GM18858 (cell line): ENCODE measurements around the gene ASCL2.

ENCODE experiments used
- ATAC-seq: cut with Tn5 transposase; IDR thresholded peaks from one replicate; pipeline ENCODE4 v1.9.1; 2021; ENCODE audit not compliant: unreplicated experiment

ASCL2 gene, protein sequence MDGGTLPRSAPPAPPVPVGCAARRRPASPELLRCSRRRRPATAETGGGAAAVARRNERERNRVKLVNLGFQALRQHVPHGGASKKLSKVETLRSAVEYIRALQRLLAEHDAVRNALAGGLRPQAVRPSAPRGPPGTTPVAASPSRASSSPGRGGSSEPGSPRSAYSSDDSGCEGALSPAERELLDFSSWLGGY

DNA sequence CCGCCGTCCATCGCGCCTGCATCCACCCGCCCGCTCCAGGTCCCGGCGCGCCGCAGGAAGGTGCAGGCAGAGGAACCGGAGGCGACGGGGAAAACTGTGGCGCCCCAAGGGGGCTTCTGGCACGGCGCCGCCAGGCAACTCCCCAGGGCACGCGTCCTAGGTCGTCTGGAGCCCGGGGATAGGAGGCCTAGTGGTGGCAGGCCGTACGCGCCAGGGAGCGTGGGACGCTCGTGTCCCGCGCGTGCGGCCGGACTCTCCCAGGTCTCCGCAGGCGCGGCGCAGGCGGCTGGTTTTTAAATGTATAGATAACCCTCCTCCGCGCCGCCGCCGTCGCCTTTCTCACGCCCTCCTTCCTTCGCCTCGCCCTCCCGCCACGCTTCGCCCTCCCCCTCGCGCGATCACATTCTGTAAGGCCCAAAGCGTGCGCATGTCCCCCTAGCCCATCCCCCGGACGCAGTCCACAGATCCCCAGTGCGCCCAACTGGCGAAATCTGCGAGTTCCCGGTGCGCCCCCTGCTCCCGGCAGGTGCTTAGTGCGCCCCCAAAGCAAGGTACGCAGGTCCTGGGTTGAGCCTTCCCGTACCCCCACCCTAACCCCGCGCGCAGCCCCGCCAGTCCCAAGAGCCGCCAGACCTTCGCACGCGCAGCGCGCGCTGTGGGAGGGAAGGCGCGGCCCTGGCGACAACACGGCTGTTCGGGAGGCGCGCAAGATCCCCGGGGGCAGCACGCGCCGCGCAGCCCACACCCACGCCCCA lies at the start of gene ASCL2:
Gene ASCL2 (minus strand): TSS at position 267 of the 755 bp plus-strand sequence. CDS start 256 bp downstream, at position 11.
- no peak for ATAC-seq

DNA sequence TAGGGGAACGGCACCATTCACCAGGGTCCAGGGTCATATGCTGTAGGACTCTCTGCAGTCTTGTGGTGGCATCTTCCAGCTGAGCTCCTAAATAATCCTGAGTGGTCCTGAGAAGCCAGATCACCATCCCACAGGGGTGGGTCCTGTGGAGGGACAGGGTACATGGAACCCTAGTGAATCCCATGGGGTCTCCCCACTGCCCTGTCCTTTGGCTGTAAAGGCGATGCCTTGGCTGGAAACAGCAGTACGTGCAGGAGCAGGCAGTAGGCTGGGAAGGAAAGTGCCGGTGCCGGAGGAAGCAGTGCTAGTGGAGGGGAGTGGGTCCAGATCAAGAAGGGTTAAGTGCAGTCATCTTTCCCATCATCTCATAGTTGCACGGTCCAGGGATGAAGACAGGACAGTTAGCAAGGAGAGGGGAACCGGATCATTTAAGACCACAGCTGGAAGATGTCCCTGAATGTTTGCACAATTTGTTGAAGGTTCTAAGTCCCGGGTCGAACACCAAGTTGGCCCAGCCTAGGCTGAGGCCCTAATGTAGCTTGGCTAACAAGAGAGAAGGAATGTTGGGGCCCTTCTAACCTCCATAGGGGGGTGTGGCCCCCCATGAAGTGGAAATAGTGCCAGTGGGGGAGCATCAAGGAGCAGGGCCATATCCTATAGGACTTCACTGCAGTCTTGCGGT lies 49.5 kb upstream of the ASCL2 start:
- ATAC-seq = no peak

DNA sequence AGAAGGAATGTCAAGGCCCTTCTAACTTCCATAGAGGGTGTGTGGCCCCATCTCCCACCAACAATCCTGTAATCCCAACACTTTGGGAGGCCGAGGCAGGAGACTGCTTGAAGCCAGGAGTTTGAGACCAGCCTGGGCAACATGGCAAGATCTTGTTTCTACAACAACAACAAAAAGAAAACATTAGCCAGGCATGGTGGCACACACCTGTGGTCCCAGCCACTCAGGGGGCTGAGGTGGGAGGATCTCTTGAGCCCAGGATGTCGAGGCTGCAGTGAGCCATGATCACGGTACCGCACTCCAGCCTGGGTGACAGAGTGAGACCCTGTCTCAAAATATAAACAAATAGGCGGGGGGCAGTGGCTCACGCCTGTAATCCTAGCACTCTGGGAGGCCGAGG lies 48.3 kb upstream of the ASCL2 start:
- ATAC-seq = no peak

DNA sequence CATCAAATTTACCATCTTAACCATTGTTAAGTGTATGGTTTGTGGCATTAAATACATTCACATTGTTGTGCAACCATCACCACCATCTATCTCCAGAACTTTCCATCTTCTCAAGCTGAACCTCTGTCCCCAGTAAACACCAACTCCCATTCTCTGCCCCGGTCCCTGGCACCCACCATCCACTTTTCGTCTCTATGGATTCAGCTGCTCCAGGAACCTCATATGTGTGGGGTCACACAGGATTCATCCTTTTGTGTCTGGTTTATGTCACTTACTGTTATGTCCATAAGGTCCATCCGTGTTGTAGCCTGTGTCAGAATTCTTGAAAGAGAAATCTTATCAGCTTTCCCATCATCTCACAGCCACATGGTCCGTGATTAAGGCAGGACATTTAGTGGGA lies 47.7 kb upstream of the ASCL2 start:
- ATAC-seq = no peak

DNA sequence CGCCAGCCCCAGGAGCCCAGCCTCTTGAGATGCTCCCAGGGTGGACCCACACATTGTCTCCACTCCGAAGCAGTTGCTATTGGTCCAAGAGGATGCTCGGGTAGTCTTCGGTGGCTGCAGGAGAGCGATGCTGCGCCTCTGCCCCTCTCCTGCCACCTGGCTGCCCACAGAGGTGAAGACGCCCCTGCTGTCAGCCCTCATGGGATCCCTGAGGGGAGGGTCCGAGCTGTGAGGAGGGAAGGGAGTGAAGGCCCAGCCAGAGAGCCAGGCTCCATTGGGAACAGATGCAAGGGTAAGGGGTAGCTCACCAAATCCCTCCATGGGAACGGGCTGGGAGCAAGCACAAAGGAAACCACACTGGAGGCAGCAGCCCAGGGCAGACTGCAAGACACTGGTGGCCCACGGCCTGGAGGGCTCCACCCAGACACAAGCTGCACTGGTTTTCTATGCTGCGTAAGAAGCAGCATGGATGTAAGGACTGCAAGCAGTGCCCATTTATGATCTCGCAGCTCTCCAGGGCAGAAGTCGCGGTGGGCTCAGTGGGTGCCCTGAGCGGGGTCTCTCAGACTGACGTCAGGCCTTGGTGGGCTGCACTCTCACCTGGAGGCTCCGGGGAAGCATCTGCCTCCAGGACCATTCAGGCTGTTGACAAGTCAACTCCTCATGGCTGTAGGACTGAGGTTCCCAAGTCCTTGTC lies 47.1 kb upstream of the ASCL2 start:
- no peak for ATAC-seq

DNA sequence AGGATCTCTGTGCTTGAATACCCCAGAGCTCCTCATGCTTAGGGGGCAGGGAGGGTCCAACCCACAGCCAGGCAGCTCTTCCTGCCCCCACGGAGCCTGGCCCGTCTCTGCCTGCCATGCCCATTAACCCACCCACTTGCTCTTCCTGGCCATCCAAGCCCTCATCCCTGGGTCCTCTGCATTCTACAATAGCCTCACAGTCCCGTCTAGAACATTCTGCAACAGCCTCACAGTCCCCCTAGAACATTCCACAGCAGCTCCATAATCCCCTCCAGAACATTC lies 46.5 kb upstream of the ASCL2 start:
- no peak for ATAC-seq

DNA sequence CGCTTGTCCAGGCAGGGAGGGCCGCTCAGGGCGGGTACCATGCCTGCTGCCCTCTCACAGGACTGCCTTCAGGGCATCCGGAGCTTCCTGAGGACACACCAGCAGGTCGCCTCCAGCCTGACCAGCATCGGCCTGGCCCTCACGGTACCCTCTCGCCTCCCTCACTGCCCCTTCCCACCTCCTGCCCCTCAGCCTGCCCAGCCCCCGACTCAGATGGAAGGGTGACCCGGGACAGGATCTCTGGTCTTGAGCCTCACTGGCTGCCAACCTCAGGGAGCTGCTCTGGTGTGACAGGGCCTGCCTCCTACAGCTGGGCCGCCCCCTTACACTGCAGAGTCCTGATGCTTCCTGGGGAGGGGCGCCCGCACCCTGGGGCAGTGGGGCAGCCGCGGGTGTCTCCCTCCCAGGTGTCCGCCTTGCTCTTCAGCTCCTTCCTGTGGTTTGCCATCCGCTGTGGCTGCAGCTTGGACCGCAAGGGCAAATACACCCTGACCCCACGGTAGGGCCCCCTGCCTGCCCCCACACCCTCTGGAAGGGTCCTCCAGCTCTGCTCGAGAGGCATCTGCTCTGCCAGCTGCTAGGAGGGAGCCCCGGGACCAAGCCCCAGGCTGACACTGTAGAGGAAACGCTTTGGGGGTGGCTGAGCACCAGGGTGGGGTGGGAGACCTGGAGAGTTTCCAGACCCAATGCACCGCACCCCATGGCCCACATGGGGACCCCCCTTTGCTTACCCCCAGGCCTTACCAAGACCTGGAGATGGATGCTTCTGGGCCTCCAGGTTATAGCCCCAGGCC lies 46.0 kb upstream of the ASCL2 start:
- ATAC-seq = no peak

DNA sequence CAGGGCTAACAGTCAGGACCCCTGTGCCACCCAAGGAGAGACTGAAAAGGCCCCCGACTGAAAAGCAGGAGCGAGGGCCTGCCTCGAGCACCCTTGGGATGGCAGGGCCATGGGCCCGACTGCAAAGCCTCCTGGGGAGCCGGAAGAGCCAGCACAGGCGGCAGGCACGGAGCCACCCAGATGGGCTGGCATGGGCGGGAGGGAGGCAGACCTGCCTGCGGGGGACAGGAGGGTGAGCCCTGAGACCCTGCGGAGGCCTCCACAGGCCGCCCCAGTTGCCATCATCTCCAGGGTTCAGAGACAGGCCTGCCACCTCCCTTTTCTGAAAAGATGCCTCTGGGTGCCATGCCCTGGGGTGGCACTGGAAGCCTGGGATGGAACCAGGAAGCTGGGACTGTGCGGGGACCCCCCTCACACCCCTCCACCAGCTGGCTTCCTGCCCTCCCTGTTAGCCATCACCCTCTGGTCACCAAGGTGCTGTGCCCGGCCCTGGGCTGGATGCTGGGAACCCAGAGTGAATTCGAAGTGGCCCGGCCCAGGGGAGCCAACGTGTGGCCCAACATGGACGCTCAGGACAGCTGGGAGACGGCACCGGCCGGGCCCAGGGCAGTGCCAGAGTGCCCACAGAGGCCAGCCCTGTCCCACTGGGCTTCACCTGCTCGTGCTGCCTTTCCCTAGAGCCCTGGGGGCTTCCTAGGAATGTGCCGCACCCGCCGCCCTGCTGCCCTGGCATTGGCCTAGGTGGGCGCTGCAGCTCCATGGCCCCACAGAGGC lies 45.2 kb upstream of the ASCL2 start:
- ATAC-seq = no peak

DNA sequence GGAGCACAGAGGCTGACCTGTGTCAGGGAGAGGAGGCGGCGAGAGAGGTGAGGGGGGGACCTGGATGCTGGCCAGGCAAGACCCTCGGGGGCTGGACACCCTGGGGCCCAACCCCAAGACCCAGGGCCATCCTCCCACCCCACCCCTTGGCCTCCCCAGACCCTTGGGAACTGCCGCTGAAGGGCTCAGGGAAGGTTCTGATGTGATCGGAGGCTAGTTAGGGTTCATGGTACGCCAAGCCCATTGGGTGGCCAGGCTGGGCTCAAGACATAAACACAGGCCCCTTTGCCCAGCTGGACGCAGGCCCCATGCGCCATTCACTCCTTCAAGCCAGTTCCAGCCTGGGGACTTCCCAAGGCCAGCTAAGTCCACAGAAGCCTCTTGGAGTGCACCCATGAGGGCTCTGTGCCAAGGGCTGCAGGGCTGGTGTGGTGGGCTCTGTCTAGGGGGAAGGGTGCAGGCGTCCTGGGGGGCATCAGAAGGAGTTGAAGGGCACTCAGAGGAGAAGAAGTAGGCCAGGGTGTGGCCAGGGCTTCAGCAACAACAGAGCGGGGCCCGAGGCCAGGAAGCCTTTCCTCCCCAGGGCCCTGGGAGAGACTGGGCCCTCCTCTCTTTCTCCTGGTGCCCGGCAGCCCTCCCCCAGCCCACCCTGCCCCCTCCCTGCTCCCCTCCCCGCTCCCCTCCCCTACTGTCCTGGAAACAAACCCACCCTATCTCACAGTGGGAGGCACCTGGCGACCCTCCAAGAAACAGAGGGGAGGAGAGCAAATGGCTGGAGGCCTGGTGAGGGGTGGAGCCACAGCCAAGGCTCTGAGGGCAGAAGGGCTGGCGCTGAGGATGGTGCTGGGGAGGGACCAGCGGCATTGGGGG lies 44.4 kb upstream of the ASCL2 start:
- no peak for ATAC-seq

DNA sequence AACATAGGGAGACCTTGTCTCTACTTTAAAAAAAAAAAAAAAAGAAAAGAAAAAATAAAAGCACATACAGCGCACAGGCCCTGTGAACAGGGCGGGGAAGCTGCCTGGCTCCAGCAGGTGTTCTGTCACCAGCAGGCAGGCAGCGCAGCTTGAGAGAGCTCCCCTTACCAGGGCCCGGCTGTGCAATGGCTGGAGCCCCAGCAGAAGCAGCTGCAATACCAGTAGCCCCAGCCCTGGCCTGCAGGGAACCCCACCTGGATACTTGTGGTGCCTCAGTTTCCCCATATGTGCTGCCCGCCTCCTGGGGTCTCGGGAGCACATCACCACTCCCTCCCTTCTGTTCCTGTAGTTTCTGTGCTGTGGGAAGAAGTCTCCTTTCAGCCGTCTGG lies 43.7 kb upstream of the ASCL2 start:
- no peak for ATAC-seq

DNA sequence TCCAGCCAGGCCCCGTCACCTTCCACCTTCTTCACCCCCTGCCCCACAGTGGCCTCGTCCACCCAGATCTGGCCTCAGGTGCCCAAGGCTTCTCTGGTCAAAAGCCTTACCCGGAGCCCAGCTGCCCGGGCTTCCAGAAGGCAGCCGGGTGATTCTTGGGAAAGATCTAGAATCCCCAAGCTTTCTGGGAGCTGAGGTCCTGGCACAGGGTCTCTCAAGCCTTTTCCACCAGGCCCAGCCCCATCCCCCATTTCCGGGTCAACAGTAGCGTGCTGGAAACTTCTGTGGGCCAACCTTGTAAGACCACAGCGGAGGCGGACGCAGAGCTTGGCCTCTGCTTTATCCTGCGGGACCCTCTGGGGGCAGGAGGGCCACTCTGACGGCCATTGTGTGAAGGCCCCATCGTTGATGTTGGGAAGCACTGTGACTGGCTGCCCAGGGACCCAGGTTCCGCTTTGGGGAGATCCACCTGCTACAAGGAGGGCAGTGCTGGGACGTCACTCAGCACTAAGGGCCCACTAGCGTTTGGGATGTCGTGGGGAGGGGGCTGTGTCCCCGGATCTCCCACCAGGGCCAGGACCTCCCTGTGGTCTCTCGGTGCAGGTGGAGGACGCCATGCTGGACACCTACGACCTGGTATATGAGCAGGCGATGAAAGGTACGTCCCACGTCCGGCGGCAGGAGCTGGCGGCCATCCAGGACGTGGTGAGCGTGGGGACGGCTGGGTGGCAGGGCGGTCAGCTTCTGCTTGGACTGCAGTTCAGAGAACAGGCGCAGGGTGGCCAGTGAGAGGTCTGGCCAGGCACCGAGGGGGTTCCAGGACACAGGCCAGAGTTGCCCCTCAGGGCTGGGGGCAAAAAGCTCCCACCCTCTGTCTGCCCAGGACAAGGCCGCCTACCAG lies 42.9 kb upstream of the ASCL2 start:
- no peak for ATAC-seq

DNA sequence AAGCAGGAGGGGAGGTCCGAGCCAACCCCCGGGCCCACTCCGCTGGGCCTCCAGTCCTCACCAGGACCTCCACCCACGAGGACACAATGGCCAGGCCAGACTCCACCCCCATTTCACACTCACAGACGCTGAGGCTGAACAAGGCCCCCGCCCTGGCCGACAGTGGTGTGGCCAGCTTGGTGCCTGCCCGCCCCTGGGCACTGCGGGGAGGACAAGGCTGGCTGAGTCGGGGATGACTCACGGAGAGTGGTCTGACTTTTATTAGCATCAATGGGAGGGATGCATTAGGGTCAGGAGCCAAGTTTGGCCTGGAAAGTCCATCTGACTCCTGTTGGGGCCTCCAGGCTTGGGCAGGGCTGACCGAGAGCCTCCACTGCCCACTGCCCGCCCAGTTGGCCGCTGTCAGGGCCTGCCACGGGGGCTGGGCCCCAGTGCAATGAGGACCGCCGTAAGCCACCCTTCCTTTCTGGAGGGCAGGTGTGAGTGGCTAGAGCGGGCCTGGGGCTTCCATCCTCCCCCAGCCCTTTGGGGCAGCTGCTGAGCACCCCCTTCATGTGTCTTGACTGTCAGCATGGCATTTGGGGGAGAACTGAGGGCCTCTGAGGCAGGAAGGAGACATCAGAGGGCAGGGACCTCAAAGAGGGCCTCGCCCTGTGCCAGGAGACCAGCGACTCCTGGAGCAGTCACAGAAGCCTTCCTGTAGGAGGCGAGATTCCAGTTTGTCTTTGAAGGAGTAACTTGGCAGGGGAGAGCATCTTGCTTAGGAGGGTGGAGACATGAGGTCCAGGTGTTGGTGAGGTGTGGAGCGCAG lies 42.0 kb upstream of the ASCL2 start:
- ATAC-seq = no peak

DNA sequence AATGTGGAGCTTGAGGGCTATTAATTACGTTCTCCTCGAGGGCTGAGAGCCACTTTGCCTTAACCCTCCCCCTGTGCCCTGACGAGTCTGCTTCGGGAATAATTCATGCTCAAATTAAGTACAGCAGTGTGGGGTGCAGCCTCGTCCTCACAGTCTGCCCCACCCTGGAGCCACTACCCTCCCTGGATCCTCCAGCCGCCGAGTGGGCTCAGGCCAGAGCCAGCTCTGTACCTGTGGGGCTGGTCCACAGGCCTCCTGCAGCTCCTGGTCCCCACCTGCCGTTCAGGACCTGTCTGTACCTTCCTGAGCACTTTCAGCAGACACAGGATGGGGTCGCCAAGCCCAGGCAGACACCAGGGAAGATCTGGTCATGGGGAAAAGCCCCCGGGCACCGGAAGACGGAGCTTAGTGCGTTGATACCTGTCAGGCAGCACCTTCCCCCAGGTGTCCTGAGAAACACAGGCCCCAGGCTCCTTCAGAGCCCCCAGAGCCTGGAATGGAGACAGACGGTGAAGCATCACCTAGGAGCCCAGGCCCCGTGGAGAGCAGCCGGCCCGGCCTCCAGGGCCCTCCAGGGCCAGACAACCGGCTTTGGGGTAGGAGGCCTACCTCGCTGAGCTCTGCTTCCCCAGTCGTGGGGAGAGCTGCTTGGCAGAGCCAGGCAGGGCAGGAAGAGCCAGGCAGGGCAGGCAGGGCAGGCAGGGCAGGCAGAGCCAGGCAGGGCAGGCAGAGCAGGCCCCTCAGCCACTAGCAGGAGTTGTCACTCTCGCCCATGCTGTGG lies 41.2 kb upstream of the ASCL2 start:
- ATAC-seq = no peak

DNA sequence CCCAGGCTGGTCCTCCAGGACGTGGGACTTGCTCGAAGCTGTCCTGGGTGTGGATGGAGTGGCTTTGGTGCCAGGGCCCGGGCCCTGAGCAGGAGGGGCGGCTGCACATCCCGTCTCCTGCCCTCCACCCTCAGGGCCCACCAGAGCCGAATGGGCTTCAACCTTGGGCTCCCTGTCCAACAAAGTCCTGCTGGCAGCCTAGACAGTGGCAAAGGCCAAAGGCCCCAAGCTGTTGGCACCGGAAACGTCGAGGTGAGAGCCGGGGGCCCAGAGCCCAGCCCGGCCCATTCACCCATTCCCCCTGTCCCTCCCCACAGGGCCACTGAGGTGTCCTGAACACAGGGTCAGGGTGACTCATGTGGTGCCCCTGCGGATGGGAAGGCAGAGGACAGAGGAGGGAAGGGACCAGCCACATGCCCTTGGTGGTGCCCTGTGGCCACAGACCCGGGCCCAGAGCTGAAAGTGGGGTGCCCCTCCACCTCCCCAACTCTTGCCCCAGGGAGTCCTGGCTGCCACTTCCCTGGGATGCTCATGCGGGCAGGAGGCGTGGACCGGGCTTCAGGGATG lies 40.5 kb upstream of the ASCL2 start:
- ATAC-seq = no peak

DNA sequence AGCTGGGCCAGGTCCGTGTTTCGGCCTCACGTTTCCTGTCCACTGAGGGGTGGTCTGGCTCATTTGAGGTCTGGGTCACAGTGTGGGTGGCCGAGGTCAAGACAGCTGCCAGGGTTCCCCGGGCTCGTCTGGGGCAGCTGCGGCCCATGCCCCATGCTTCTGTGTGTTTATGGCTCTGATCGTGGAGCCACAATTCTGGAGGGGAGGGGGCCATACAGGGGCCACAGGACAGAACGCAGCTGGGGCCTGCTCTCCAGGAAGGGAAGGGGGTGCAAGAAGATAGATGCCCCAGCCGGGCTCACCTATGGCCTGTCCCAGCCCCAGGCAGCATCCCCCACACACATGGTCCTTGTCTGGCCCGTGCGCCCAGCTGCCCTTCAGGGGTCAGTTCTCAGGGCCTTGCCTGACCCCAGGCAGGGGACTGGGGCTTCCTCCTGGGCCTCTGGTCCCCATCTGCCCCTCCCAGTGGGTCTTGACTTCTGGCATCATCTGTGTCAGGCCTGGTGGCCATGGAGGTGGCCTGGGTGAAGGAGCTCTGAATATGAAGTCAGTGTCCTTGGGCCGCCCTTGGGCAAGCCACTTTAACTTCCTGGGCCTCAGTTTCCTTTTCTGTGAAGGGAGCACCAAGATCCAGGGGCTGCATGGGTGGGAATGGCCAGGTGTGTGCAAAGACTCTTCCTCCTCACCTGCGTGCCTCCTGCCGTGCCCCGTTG lies 39.8 kb upstream of the ASCL2 start:
- ATAC-seq = no peak
